ENCODE results near the gene IL19.

DNA sequence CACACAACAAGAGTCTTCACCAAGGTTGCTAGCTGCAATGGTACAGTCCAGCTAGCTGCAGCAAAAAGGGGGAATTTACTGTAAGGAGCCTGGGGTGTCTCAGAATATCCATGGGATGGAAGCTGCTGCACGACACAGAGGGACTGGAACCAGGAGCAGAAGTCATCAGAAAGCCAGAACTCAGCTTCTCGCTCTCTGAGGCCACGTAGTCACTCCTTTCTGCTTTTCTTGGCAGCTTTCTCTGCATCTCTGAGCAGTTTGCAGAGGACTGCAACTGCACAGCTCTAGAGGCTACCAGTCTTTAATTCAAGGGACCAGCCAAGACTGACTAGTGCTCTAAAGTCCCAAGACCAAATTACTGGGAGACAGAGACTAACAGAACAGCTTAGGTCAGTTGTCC is 28.7 kb downstream of the IL19 start:
- TF ChIP-seq, protein P1, sequence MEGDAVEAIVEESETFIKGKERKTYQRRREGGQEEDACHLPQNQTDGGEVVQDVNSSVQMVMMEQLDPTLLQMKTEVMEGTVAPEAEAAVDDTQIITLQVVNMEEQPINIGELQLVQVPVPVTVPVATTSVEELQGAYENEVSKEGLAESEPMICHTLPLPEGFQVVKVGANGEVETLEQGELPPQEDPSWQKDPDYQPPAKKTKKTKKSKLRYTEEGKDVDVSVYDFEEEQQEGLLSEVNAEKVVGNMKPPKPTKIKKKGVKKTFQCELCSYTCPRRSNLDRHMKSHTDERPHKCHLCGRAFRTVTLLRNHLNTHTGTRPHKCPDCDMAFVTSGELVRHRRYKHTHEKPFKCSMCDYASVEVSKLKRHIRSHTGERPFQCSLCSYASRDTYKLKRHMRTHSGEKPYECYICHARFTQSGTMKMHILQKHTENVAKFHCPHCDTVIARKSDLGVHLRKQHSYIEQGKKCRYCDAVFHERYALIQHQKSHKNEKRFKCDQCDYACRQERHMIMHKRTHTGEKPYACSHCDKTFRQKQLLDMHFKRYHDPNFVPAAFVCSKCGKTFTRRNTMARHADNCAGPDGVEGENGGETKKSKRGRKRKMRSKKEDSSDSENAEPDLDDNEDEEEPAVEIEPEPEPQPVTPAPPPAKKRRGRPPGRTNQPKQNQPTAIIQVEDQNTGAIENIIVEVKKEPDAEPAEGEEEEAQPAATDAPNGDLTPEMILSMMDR (IDR thresholded peaks at IDR 0.05): no peak
- TF ChIP-seq POLR2A (IDR thresholded peaks at IDR 0.05): no peak
